Caco-2 (cell line): Measurements from ENCODE around the gene GPALPP1. TPM values are rescaled to one million over a fixed set of nuclear protein-coding genes. Genes with fewer than 3 reads are reported as not detected.

ENCODE experiments used
- BruUV-seq: library from RNA; stranded (reverse); fragments of 400-500 nt; replicated peaks from 2 replicates; lab custom pipeline; 2021; lab: Mats Ljungman, UMichigan
- CTCF ChIA-PET: fragments of 300-600 bp; sonication (Branson Sonifier 250); formaldehyde crosslinking; loops from one replicate; lab custom pipeline; 2022; ENCODE audit warnings: antibody characterized with exemption; lab: Charles Lee
- POLR2A ChIA-PET: fragments of 300-600 bp; sonication (Branson Sonifier 250); formaldehyde crosslinking; loops from one replicate; lab custom pipeline; 2022; ENCODE audit warnings: antibody characterized with exemption; lab: Charles Lee
- DNase-seq, 2 experiments: peaks; one replicate each; pipeline versions ENCODE4 v3.0.0 to v3.0.0-alpha.2; 2020 to 2022
- H3K27me3 ChIP-seq: replicated peaks from 2 replicates; pipeline ENCODE4 v1.6.0; 2011; ENCODE audit warnings: low read length; ENCODE audit not compliant: control insufficient read depth, insufficient read depth
- H3K36me3 ChIP-seq: 2 replicates; pipeline ENCODE4 v1.5.1; 2011; ENCODE audit warnings: low read length; ENCODE audit not compliant: control insufficient read depth, insufficient read depth
- H3K4me1 ChIP-seq: fragments of 250-450 bp; sonication (Bioruptor Pico); 2 replicates; pipeline ENCODE4 v1.5.1; 2020; ENCODE audit warnings: mild to moderate bottlenecking
- H3K4me3 ChIP-seq: 2 replicates; pipeline ENCODE4 v1.5.1; 2011; ENCODE audit warnings: low read depth, mild to moderate bottlenecking, control low read depth, low read length
- H3K9me3 ChIP-seq: fragments of 250-450 bp; sonication (Bioruptor Pico); 2 replicates; pipeline ENCODE4 v1.5.1; 2020; ENCODE audit warnings: mild to moderate bottlenecking, moderate library complexity
- H3K27ac Mint-ChIP-seq: one replicate; pipeline ENCODE4 v1.8.0; 2022; ENCODE audit warnings: mixed read lengths; ENCODE audit not compliant: unreplicated experiment
- H3K27me3 Mint-ChIP-seq: one replicate; pipeline ENCODE4 v1.8.0; 2022; ENCODE audit warnings: mixed read lengths; ENCODE audit not compliant: insufficient read depth, unreplicated experiment
- H3K36me3 Mint-ChIP-seq: one replicate; pipeline ENCODE4 v1.8.0; 2022; ENCODE audit warnings: mild to moderate bottlenecking, mixed read lengths; ENCODE audit not compliant: insufficient read depth, unreplicated experiment
- H3K4me1 Mint-ChIP-seq: one replicate; pipeline ENCODE4 v1.8.0; 2022; ENCODE audit warnings: low read depth, mixed read lengths; ENCODE audit not compliant: unreplicated experiment
- H3K4me3 Mint-ChIP-seq: one replicate; pipeline ENCODE4 v1.8.0; 2022; ENCODE audit warnings: mild to moderate bottlenecking, moderate library complexity, mixed read lengths; ENCODE audit not compliant: unreplicated experiment
- H3K9me3 Mint-ChIP-seq: one replicate; pipeline ENCODE4 v1.8.0; 2022; ENCODE audit warnings: mixed read lengths; ENCODE audit not compliant: unreplicated experiment
- intact Hi-C: fragments of 100-400 bp; cut with micrococcal nuclease; formaldehyde crosslinking; loops from one replicate; pipeline ENCODE4 v1.10.0; 2022; ENCODE audit not compliant: unreplicated experiment
- total RNA-seq: library from RNA; stranded (reverse); gene quantifications from 2 replicates; pipeline ENCODE4 v1.2.3, GENCODE V29; 2022
- TF ChIP-seq, protein P1 (sequence below), 2 experiments: fragments of 200-600 bp in 1 of 2; IDR thresholded peaks; 1 replicate in 1 of 2; 2 replicates in 1 of 2; pipeline versions ENCODE4 v1.5.1 to v1.8.0; 2011 to 2022; ENCODE audit warnings: antibody characterized with exemption in 1 of 2, control low read depth in 1 of 2, inconsistent platforms in 1 of 2, low read depth in 1 of 2, low read length in 1 of 2, mild to moderate bottlenecking in 1 of 2, moderate library complexity in 1 of 2; ENCODE audit not compliant: insufficient read depth in 1 of 2, severe bottlenecking in 1 of 2, unreplicated experiment in 1 of 2

Gene GPALPP1
- total RNA-seq, 1 experiment from 2014 or later: 36.2 TPM

DNA sequence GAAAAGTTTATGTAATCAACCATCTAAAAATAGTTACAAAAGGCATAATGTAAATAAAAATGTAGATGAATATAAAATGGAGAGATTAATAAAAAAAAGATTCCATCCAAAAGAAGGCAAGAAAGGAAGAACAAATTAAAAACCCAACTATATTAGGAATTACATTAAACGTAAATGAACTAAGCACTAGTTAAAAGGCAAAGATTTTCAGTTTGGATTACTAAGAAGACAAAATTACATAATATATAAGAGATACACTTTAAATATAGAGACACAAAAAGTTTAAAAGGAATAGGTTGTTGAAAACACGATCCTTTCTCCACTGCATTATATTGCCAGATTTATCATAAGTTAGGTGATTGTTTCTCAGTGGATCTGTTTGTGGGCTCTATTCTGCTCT lies 27.3 kb upstream of the GPALPP1 start:
- no peaks in the 10 kb centered on the region for H3K27me3 Mint-ChIP-seq
- no peak for DNase-seq
- peaks cover 81% of the 10 kb centered on the region for H3K36me3 Mint-ChIP-seq
- no peak overlapping the region for H3K4me3 Mint-ChIP-seq
- ChIA-PET POLR2A (no interaction called here), CTCF (no interaction called here)
- peaks cover 3% of the 10 kb centered on the region for H3K36me3 ChIP-seq
- no peaks in the 10 kb centered on the region for H3K4me1 Mint-ChIP-seq
- H3K4me1 ChIP-seq: no peaks in the 10 kb centered on the region
- BruUV-seq: no TSS peak
- H3K9me3 Mint-ChIP-seq: peaks cover 36% of the 10 kb centered on the region
- no peak overlapping the region for H3K4me3 ChIP-seq
- intact Hi-C loops: no loop called here
- peaks cover 21% of the 10 kb centered on the region for H3K9me3 ChIP-seq
- TF ChIP-seq, protein P1, sequence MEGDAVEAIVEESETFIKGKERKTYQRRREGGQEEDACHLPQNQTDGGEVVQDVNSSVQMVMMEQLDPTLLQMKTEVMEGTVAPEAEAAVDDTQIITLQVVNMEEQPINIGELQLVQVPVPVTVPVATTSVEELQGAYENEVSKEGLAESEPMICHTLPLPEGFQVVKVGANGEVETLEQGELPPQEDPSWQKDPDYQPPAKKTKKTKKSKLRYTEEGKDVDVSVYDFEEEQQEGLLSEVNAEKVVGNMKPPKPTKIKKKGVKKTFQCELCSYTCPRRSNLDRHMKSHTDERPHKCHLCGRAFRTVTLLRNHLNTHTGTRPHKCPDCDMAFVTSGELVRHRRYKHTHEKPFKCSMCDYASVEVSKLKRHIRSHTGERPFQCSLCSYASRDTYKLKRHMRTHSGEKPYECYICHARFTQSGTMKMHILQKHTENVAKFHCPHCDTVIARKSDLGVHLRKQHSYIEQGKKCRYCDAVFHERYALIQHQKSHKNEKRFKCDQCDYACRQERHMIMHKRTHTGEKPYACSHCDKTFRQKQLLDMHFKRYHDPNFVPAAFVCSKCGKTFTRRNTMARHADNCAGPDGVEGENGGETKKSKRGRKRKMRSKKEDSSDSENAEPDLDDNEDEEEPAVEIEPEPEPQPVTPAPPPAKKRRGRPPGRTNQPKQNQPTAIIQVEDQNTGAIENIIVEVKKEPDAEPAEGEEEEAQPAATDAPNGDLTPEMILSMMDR (IDR thresholded peaks at IDR 0.05; ENCODE audit: insufficient read depth in 1 of 2, low read depth in 1 of 2, low read length in 1 of 2, severe bottlenecking in 1 of 2, unreplicated experiment in 1 of 2): no peak
- no peaks in the 10 kb centered on the region for H3K27me3 ChIP-seq
- no peak overlapping the region for H3K27ac Mint-ChIP-seq

DNA sequence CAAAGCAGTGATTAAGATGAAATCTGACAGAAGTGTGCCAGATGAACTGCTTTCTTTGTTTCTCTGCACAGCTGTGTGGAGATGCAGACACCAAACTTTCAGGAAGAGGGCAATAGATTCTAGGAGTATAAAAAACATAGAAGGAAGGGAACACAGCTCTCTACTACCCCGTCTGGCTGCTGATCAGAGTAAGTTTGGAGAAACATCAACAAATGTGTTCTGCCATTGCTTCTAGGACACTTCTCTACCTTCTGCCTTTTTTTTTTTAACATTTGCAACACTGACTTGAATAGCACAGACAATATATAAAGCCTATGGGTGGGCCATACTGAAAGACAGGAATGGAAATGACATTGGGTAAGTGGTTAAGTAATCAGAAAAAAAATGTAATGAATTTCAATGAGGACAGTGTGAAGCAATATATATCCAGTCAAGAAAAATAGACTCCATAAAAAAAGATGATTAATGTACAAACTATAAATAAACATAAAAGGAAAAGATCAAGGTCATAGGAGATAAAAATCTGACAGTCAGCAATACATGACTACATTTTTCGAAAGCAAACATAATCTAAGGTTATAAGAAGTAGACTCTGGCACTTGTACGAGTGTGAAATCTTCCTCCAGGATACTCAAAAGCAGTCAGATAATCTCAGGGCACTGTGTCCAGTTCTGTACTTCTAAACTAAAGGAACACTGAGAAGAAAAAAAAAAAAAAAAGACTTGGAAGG lies 21.5 kb upstream of the GPALPP1 start:
- H3K9me3 ChIP-seq: peaks cover 6% of the 10 kb centered on the region
- no peak overlapping the region for H3K27ac Mint-ChIP-seq
- intact Hi-C loops: loop anchor here (1.0 kb wide), 1 partner anchor 50 kb away; no protein-coding TSS in a partner anchor
- peaks cover 7% of the 10 kb centered on the region for H3K4me1 ChIP-seq
- DNase-seq: no peak
- no peaks in the 10 kb centered on the region for H3K27me3 ChIP-seq
- H3K4me3 Mint-ChIP-seq: no peak overlapping the region
- peaks cover 14% of the 10 kb centered on the region for H3K4me1 Mint-ChIP-seq
- no peak overlapping the region for H3K4me3 ChIP-seq
- TF ChIP-seq, protein P1 (IDR thresholded peaks at IDR 0.05; ENCODE audit: insufficient read depth in 1 of 2, low read depth in 1 of 2, low read length in 1 of 2, severe bottlenecking in 1 of 2, unreplicated experiment in 1 of 2): peak in 1 of 2 experiments; percentile 6
- POLR2A ChIA-PET: no interaction called here
- no peaks in the 10 kb centered on the region for H3K27me3 Mint-ChIP-seq
- peaks cover 62% of the 10 kb centered on the region for H3K36me3 Mint-ChIP-seq
- peaks cover 20% of the 10 kb centered on the region for H3K9me3 Mint-ChIP-seq
- H3K36me3 ChIP-seq: peaks cover 3% of the 10 kb centered on the region
- CTCF ChIA-PET: interaction anchor here (1.0 kb wide), 2 partner anchors 49 to 151 kb away, joined by 3 to 4 read pairs; no protein-coding TSS in a partner anchor
- BruUV-seq: no TSS peak

DNA sequence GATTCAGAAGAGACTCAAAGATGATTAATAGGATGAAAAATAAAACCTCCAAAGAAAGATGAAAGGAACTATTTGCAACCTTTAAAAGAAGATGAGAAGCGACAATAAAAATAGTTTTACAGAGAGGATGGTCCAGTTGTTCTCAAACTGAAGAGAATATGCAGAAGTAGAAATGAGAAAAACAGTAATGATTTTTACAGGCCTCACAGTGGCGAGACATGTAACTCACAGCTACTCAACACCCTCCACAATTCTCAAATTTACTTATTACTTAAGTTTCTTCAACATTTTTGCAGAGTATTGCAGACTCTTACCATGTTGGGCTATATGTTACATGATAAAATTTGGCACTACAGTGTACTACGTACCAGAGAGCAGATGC lies 20.9 kb upstream of the GPALPP1 start:
- H3K4me3 Mint-ChIP-seq: no peak overlapping the region

More for the DNA sequence above, 20.9 kb upstream of the GPALPP1 start:
- Histone ChIP-seq H3K4me3 (no peak overlapping the region), H3K9me3 (peaks cover under 1% of the 10 kb centered on the region; the same call in 1 of the 2 replicates), H3K27me3 (no peaks in the 10 kb centered on the region), H3K36me3 (peaks cover 4% of the 10 kb centered on the region), H3K4me1 (peaks cover 12% of the 10 kb centered on the region)
- H3K9me3 Mint-ChIP-seq: peaks cover 15% of the 10 kb centered on the region
- TF ChIP-seq, protein P1 (IDR thresholded peaks at IDR 0.05; ENCODE audit: insufficient read depth in 1 of 2, low read depth in 1 of 2, low read length in 1 of 2, severe bottlenecking in 1 of 2, unreplicated experiment in 1 of 2): no peak
- BruUV-seq: no TSS peak
- H3K36me3 Mint-ChIP-seq: peaks cover 58% of the 10 kb centered on the region
- ChIA-PET POLR2A (no interaction called here), CTCF (no interaction called here)
- intact Hi-C loops: no loop called here
- no peaks in the 10 kb centered on the region for H3K27me3 Mint-ChIP-seq
- peaks cover 14% of the 10 kb centered on the region for H3K4me1 Mint-ChIP-seq
- DNase-seq: no peak
- H3K27ac Mint-ChIP-seq: no peak overlapping the region
